K562 (cell line): Measurements from ENCODE around the gene ILK. TPM values are rescaled to one million over a fixed set of nuclear protein-coding genes. Genes with fewer than 3 reads are reported as not detected.

Experiments
- CHD4 ChIP-seq: fragments of 200-600 bp; sonication (generic); IDR thresholded peaks from 3 replicates; pipeline ENCODE4 v1.6.1; 2012; ENCODE audit warnings: low read depth, mild to moderate bottlenecking, mixed read lengths, low read length, inconsistent platforms; ENCODE audit not compliant: insufficient read depth, insufficient replicate concordance, poor library complexity, severe bottlenecking
- DMBX1 ChIP-seq: fragments of 250-450 bp; sonication (Bioruptor Pico); IDR thresholded peaks from 2 replicates; pipeline ENCODE4 v1.8.0; 2022; ENCODE audit warnings: inconsistent platforms, mild to moderate bottlenecking, moderate library complexity, borderline replicate concordance
- ELK1 ChIP-seq: sonication (generic); formaldehyde crosslinking; IDR thresholded peaks from 2 replicates; pipeline ENCODE4 v1.8.1; 2022; ENCODE audit warnings: missing genetic modification reagents
- HMGN3 ChIP-seq: IDR thresholded peaks from 2 replicates; pipeline ENCODE4 v1.6.1; 2011; ENCODE audit warnings: borderline replicate concordance, low read depth, mild to moderate bottlenecking, mixed read lengths, low read length; ENCODE audit not compliant: insufficient read length; ENCODE audit errors: extremely low read depth
- IRF2 ChIP-seq: sonication (generic); formaldehyde crosslinking; IDR thresholded peaks from 2 replicates; pipeline ENCODE4 v1.8.1; 2022; ENCODE audit warnings: mild to moderate bottlenecking, missing genetic modification reagents
- JUND ChIP-seq, 2 experiments: IDR thresholded peaks; 2 replicates in 1 of 2; 3 replicates in 1 of 2; pipeline ENCODE4 v1.6.1; 2011; ENCODE audit warnings: borderline replicate concordance in 2 of 2, low read depth in 2 of 2, low read length in 2 of 2, improper control_type of control experiment in 1 of 2, missing biosample characterization in 1 of 2, missing genetic modification characterization in 1 of 2, missing genetic modification reagents in 1 of 2
- KLF16 ChIP-seq: IDR thresholded peaks from 2 replicates; pipeline ENCODE4 v1.6.1; 2016; ENCODE audit warnings: antibody characterized with exemption
- MTA3 ChIP-seq: fragments of 450-650 bp; formaldehyde crosslinking; IDR thresholded peaks from 2 replicates; pipeline ENCODE4 v1.6.1; 2017; ENCODE audit warnings: mild to moderate bottlenecking, borderline replicate concordance
- MXD1 ChIP-seq: fragments of 250-450 bp; sonication (Bioruptor Pico); IDR thresholded peaks from 2 replicates; pipeline ENCODE4 v1.8.0; 2021; ENCODE audit warnings: borderline replicate concordance, mild to moderate bottlenecking, moderate library complexity; ENCODE audit not compliant: poor library complexity, severe bottlenecking
- RBBP5 ChIP-seq: fragments of 200-600 bp; sonication (generic); IDR thresholded peaks from 2 replicates; pipeline ENCODE4 v1.6.1; 2012; ENCODE audit warnings: borderline replicate concordance, mild to moderate bottlenecking, low read length, control low read depth, inconsistent platforms; ENCODE audit not compliant: insufficient read depth, poor library complexity, severe bottlenecking
- RBM39 ChIP-seq: fragments of 200-400 bp; formaldehyde crosslinking; optimal IDR thresholded peaks from 2 replicates; pipeline ENCODE3; 2018; ENCODE audit warnings: low read depth, low read length
- SAFB2 ChIP-seq: fragments of 200-400 bp; formaldehyde crosslinking; IDR thresholded peaks from 2 replicates; pipeline ENCODE4 v1.6.1; 2018; ENCODE audit warnings: borderline replicate concordance, low read length, low read depth, moderate library complexity; ENCODE audit not compliant: severe bottlenecking
- SMAD4 ChIP-seq: fragments of 250-450 bp; sonication (Bioruptor Pico); conservative IDR thresholded peaks from 2 replicates; pipeline ENCODE4 v1.8.0; 2021; ENCODE audit warnings: inconsistent platforms, mild to moderate bottlenecking, moderate library complexity
- ZBTB17 ChIP-seq: fragments of 450-650 bp; formaldehyde crosslinking; IDR thresholded peaks from 2 replicates; pipeline ENCODE4 v1.4.0; 2020; ENCODE audit warnings: mild to moderate bottlenecking
- ZC3H8 ChIP-seq: fragments of 450-650 bp; IDR thresholded peaks from 2 replicates; pipeline ENCODE4 v1.6.1; 2017
- ZNF217 ChIP-seq: sonication (generic); formaldehyde crosslinking; IDR thresholded peaks from 2 replicates; pipeline ENCODE4 v1.8.0; 2022; ENCODE audit warnings: mild to moderate bottlenecking, missing genetic modification reagents
- ZNF232 ChIP-seq: sonication (generic); formaldehyde crosslinking; IDR thresholded peaks from 2 replicates; pipeline ENCODE4 v1.8.0; 2022; ENCODE audit warnings: mild to moderate bottlenecking, missing genetic modification reagents
- polyA plus RNA-seq, 8 experiments: library from polyadenylated mRNA; depleted of rRNA in 4 of 8; stranded (reverse) in 5 of 8; unstranded in 3 of 8; fragments of >200 nt; fragmentation: Nextera tagmentation in 2 of 8; fragmentation: Illumina TruSeq in 1 of 8; extraction: Ambion mirVana in 2 of 8; extraction: Trizol in 1 of 8; gene quantifications; 2 replicates each; pipeline versions ENCODE4 v1.2.1 to v1.2.3, GENCODE V29; 2011 to 2014; ENCODE audit warnings: inconsistent platforms in 1 of 8, missing spikeins in 1 of 8
- total RNA-seq, 7 experiments: library from RNA; depleted of rRNA in 6 of 7; stranded (reverse); fragments of >200 nt in 6 of 7; fragmentation: Illumina TruSeq in 2 of 7; extraction: Trizol in 2 of 7; gene quantifications; 2 replicates each; pipeline versions ENCODE4 v1.2.1 to v1.2.3, GENCODE V29; 2011 to 2021; ENCODE audit warnings: low replicate concordance in 1 of 7
- TF ChIP-seq, protein P1 (sequence below): sonication (generic); formaldehyde crosslinking; IDR thresholded peaks from 2 replicates; pipeline ENCODE4 v1.8.1; 2023; ENCODE audit warnings: missing genetic modification reagents, mild to moderate bottlenecking, borderline replicate concordance

The ILK gene
- total and polyA plus RNA-seq, 9 of the 15 experiments (the other 6 are each of a cell fraction or from before 2014, with no cell fraction given) = 43.3 to 95.9 (median 58.9) TPM

DNA sequence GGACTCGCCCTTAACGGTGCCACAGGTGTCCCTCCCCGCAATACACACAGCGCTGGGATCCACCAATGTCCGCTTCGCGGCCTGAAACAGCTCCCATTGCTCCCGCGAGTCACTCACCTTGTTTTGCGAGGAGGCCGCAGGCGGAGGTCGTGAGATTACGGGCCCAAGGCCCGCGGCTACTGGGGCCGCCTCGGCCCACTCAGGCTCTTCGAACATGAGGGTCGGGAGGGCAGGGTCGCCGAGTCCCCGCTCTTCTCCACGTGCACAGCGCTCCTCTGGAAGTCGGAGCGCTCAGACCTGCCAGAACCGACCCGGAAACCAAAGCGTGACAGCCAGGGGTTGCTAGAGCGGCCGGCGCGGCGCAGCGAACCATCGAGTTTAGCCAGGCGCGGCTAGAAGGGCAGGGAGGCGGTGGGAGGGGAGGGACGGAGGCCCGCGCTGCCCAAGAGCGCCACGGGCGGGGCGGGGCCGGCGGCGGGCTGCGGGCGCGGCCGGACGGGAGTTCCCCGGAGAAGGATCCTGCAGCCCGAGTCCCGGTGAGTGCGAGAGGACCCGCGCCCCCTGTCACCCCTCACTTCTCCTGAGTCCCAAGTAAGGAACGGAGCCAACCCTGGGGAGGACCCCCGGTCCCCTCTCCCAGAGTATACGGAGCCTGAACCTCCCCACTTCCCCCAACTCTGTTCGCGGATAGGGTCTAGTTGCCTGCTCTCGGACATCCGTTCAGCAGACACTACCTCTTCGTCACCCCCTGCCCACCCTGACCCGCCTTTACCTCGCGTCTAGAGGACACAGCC is at the start of gene ILK, which contains the start of gene RRP8 (continued):
- peak; percentile 95 for TF ChIP-seq HMGN3
- TF ChIP-seq CHD4 = no peak
- no peak for TF ChIP-seq IRF2 (CRISPR knock-in tag)
- TF ChIP-seq MTA3 = peak; percentile 89
- TF ChIP-seq ZBTB17 = no peak
- no peak; the same call in 1 of the 2 replicates for TF ChIP-seq KLF16
- TF ChIP-seq ZC3H8 = no peak
- TF ChIP-seq RBM39 = no peak
- TF ChIP-seq MXD1 = peak; percentile 80
- TF ChIP-seq ZNF232 = no peak
- TF ChIP-seq, protein P1, sequence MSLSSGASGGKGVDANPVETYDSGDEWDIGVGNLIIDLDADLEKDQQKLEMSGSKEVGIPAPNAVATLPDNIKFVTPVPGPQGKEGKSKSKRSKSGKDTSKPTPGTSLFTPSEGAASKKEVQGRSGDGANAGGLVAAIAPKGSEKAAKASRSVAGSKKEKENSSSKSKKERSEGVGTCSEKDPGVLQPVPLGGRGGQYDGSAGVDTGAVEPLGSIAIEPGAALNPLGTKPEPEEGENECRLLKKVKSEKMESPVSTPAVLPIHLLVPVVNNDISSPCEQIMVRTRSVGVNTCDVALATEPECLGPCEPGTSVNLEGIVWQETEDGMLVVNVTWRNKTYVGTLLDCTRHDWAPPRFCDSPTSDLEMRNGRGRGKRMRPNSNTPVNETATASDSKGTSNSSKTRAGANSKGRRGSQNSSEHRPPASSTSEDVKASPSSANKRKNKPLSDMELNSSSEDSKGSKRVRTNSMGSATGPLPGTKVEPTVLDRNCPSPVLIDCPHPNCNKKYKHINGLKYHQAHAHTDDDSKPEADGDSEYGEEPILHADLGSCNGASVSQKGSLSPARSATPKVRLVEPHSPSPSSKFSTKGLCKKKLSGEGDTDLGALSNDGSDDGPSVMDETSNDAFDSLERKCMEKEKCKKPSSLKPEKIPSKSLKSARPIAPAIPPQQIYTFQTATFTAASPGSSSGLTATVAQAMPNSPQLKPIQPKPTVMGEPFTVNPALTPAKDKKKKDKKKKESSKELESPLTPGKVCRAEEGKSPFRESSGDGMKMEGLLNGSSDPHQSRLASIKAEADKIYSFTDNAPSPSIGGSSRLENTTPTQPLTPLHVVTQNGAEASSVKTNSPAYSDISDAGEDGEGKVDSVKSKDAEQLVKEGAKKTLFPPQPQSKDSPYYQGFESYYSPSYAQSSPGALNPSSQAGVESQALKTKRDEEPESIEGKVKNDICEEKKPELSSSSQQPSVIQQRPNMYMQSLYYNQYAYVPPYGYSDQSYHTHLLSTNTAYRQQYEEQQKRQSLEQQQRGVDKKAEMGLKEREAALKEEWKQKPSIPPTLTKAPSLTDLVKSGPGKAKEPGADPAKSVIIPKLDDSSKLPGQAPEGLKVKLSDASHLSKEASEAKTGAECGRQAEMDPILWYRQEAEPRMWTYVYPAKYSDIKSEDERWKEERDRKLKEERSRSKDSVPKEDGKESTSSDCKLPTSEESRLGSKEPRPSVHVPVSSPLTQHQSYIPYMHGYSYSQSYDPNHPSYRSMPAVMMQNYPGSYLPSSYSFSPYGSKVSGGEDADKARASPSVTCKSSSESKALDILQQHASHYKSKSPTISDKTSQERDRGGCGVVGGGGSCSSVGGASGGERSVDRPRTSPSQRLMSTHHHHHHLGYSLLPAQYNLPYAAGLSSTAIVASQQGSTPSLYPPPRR = peak; percentile 75; the same call in 1 of the 2 replicates
- TF ChIP-seq JUND (IDR thresholded peaks at IDR 0.05; ENCODE audit: borderline replicate concordance, low read depth, low read length) = peak; percentile 60; the same call in 1 of the 2 replicates
- no peak; the same call in 2 of the 3 replicates for TF ChIP-seq JUND (tag; IDR thresholded peaks at IDR 0.05; ENCODE audit: borderline replicate concordance, low read depth, low read length)
- TF ChIP-seq ELK1 (CRISPR knock-in tag) = no peak
- no peak for TF ChIP-seq DMBX1 (CRISPR knock-in tag)
- TF ChIP-seq RBBP5 = peak; percentile 79
- peak; percentile 98 for TF ChIP-seq SMAD4 (CRISPR knock-in tag)
- TF ChIP-seq SAFB2 = no peak
- TF ChIP-seq ZNF217 = no peak
